Stimulated activated naive CD4-positive, alpha-beta T cell (primary cell): ENCODE data around the gene DDN.
A peak's percentile ranks its signal among the peaks of the same experiment; 100 is the strongest.

Source experiments
- DNase-seq, 6 experiments: peaks; one replicate each; lab custom pipeline; 2025; lab: John Stamatoyannopoulos, UW

The DDN gene

DNA sequence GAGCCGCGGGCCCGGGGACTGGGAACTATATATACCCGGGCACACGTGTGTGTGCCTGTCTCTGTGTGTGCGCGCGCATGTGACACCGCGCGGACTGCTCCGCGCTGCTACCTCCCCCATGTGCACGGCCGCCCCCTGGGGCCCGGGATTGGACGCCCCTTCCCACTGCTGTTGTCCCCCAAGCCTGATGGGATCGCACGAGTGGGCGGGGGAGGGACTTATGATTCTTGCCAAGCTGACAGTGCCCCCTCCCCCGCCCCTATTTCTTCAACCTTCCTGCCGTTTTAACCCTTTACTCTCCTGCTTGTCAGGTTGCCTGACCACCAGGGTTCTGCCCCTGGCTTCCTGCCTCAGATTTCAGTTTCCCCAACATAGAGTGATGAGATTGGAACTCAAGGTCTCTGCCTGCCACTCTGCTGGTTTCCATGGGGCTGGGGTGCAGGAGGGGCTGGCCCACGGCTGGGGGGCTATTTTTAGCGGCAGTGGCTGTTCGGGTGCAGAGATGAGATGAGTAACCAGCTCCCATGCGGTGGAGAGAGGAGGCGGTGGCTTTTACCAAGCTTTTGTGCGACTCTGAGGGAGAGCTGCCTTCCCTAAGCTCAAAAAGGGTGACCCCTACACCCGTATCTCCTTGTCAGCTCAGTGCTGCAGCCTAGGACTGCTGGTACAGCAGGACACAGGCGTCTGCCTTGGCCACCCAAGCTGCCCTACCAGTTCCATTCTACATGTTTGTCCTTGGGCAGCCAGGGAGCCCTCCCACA lies at the start of gene DDN:
DDN (minus strand) TSS at position 5 of the 761 bp plus-strand sequence. CDS start 88 bp downstream, outside the sequence.
- peak in 5 of 6 experiments; percentile 12 to 40 (median 29) for DNase-seq

DNA sequence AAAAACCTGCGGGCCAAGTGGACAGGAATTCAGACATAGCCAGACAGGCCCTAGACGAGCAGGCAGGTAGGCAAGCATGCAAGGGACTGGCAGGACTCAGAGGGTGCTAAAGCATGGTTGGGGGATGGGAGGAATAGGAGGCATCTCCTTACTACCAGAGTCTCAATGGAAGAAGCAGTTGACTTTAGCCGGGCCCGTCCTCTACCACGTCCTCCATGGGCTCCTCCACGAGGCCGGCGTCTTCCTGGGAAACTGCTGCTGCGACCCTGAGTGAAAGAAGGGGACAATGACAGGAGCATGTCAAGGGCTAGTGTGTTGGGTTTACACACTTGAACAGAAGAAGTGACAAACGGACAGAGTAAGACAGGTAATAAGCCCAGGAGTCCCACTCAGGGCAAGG lies 49.8 kb upstream of the DDN start:
- no peak for DNase-seq

DNA sequence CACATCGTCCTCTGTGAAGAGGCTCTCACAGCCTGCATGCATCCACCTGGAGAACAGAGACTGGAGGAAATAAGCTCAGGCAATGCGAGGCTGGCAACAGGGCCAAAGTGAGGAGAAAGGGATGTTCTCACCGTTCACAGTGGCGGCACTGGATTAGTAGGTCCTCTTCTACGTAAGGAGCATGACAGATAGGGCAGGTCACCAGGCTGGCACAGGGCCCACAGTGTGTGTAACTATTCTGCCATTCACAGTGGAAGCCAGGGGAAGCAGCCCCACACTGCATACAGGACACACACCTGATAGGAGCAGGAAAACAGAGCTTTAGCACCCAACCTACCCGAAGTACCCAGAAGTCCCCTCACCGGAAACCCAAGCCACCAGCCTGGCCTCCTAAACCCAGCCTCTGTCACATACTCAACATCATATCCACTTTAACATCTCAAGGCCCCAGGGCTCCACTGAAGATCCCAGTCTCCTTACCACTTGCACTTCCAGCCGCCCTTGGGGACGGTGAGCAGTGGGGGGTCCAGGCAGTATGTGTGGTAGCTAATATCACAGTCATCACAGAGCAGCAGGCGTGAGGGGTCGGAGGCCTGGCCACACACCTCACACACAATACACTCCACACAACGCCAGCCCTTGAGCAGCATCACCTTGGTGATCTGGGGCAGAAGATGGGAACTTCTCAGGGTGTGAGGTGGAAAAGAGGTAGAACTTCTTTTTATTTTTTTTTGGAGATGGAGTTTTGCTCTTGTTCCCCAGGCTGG lies 47.1 kb upstream of the DDN start:
- no peak for DNase-seq

DNA sequence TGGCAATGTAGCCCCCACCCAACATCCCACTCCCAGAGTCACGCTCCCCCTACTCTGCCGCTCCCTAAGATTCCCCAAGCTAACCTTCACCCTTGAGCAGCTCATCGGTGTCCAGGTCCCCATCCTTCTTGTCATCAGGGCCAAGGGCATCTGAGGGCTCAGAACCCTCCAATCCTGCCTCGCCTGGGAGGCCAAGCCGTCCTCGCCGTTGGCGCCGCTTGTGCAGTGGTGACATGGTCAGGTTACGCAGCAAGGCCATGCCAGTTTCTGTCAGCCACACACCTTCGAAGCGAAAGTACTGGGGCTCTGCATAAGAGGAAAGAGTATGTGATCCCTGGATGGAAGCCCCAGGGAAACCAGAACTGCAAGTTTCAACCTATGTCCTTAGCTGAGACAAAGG lies 45.5 kb upstream of the DDN start:
- DNase-seq: no peak

DNA sequence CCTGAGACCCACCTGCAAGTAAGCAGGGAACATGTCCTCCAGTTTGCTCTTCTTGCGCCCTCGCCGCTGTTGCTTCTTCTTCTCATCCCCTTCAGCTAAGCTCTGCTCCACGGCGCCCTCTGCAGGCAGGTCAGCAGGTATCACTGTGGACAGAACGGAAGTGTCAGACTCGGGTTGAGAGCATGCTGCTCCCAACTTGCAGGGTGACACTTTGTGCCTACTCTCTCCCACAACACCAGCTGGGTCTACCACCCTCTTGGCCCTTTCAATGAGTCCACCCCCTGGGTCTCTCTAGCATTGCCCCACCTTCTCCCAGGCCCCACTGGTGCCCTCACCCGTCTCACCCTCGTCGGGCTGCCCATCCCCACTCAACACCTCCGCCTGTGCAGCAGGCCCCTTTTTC lies 44.7 kb upstream of the DDN start:
- peak; percentile 57 to 85 (median 72) for DNase-seq

DNA sequence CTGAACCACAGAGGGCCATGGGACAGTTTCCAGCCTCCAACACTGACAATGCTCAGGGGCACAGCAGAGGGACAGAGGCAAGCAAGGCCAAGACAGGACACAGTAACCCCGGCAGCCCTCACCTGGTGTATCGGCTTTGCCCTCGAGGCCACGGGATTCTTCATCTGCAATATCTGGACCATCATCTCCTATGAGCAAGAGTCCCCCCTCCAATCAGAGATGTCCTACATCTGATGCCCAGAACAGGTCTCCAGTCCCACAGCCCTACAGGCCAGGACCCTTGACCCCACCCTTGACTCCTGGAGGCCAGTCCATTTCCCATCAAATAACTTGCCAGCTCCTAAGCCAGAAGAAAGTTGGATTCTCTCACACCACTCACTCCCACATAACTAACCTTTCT lies 44.1 kb upstream of the DDN start:
- DNase-seq: no peak

DNA sequence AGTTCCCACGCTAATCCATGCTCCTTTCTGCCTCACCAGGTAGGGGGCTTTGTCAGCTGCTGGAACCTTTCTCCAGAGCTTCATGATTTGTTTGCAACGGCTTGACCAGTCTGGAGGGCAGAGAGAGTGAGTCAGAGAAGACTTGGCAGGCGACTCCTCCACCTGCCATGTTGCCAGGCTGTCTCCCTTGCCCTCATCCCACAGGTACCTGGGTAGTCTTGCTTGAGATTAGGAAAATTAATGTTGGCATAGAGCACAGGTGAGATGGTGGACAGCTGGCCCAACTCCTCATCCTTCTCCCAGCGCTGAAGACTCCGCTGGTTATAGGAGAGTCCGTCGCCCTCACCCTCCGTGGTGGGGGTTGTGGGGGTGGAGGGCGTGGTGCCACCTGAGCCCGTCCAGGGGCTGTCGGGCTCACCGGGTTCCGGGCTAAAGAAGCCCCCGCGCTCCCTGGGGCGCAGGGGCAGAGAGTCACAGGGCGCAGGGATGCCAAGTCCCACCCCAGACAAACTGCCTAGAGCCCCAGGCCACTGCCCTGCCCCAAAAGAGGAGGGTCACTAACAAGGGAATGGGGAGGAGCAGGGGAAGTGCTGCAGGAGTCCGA lies 42.8 kb upstream of the DDN start:
- no peak for DNase-seq

DNA sequence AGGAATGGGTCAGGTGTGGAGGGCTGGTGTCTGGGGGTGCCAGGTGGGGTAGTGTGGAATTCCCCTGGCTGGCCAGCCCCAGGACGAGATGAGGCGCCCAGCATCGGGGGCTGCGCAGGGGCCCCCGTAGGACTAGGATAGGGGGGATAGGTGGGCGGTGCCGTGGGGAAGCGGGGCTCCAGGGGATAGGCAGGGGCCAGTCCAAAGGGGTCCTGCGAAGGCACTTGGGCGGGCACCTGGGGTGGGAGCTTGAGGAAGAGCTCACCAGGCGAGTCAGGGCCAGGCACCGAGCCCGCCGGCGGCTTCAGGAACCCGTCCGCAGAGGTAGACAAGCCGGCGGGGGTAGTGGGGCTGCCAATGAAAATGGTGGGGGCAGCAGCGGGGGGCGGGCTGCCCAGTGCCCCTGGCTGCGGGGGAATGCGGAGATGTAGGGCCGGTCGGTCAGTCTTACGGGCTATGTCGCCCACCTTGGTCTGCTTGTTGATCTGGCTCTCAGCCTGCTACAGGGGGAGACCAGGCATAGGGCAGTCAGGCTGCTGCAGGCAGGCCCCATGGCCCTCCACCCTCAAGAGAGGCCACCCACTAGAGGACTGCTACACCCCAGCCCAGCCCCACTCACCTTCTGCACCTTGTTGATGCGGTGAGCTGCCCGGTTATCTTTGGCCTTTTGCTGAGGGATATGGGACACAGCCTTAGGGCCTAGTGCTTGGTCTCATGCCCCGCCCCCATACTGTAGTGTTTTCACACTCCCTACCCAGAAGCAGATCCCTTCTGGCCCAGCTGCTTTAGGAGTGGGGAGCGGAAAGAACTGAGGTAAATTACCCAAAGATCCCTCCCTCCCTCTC lies 42.1 kb upstream of the DDN start:
- no peak for DNase-seq

DNA sequence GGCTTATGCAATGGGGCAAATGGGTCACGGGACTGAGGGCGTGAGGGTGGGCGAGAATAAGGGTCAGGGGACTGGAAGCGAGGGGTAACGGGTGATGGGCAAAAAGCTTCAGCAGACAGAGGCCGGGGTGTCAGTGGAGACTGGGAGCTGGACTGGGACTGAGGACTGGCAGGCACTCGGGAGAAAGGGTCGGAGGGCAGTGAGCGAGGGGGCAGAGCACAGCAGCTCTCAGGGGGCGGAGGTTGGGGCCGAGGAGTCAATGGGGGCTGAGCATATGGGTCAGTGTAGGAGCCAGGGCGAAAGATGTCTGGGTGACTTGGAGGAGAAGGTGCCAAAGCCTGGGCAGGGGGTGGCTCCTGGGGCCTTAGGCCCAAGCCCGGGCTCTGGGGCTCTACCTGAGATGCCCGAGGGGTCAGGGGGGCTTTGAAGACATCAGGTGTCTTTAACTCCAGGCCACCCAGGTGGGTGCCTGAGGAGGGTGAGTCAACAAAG lies 41.2 kb upstream of the DDN start:
- DNase-seq: no peak

DNA sequence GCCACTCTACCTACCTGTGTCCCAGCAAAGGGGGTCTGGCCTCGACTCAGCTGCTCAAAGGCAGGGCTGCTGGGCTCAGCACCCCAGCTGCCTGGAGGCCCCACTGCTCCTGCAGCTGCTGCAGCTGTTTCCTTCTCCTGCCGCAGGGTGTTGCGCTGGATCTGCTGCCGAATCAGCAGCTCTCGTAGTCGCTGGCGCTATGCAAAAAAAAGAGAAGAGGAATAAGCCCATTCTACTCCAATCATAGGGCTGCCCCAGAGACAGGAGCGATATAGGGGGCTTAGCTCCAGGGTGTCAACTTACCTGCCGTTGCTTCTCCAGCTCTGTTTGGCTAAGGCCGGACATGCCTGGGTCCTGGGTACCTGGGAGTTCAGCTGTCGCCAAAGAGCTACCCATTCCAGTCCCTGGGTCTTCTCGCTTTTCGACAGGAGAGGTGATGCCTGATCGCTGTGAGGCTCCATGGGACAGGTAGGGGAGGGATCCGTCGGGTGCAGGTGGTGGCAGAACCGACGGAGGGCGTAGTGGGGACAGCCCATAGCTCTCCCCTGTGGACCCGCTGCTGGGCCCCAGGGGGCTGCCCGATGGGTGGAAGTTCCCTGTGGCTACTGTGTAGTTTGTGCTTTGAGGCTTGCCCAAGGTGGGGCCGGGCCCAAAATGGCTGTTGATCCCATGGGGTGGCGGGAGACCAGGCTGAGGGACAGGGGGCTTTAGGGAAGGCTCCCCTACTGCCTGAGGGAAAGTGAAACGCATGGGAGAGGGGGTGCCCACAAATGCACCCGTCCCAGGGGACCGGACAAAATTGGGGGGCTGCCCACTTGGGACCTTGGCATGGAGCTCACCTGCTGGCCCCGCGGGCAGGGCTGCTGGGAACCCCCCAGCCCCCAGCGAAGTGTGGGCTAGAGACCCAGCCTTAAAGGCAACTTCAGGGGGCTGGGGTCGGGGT lies 40.5 kb upstream of the DDN start:
- DNase-seq: no peak

DNA sequence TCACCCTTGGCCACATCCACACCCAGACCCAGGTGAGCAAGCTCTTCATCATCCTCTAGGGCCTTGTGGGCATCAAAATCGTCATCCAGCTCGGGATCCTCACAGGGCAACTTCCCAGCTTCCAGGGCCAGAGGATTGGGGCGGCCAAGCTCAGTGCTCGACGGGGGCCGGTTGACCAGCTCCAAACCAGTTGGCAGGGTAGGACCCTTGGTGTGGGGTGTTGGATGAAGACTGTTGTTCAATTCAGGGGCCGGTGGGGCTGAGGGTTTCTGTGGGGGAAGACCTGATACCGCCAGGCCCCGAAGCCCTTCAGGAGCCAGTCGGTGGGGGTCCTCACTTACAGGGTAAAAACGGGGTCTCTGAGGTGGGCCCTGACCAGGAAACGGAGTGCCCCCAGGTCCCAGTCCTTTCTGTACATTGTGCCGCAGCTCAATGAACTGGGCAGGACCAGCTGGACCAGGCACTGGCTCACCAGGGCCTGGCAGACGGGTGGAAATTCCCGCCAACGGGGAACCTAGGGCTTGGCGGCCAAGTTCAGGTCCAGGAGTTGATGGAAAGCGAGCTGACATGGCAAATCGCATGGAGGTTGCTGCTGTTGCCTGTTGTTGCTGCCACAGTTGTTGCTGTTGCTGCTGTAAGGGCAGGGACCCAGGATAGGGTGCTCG lies 39.2 kb upstream of the DDN start:
- DNase-seq: no peak

DNA sequence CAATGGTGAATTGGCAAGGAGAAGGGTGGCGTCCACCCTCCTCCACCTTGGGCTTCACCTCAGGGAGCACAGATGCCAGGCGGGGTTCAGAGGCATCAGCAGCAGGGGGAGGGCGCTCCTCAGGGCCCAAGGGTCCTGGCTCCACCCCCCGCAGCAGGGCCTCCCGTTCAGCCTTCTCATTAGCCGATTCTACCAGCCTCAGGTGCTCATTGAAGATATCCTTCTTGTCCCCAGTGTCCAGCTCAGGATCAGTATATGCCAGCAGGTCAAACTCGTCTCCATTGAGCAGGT lies 38.7 kb upstream of the DDN start:
- DNase-seq: no peak

DNA sequence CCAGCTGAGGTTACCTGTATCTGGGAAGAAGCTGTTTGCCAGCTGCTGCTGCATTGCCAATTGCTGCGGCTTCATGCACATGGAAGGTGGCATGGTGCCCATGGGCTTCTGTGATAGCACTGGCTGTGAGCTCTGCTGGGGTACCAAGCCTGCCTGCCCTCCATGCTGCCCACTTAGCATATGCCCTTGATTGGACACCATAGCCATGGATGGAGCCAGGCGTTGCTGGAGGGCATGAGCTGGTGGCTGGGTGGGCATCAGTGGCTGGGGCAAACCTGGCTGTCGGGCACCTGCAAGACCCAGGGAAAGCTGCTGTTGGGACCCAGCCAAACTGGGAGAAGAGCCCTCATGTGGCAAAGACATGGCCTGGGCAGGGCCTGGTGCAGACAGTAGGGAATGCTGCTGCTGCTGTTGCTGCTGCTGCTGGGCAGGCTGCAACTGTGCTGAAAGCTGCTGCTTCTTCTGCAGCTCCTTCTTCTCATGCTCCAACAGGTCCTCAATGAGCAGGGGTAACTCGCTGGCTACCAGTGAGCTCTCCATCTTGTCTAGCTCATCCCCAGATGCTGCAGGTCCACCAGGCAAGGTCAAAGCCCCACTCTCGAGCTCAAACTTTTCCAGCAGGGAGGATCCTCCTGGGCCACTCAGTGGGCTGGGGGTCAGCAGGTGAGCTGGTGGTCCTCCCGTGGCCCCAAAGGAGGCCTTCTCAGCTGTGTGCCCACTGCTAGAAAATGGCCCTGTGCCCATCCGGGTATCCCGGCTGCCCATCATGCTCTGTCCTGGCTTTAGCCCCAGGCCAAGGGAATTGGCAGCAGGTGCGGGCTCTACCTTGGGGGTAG lies 38.2 kb upstream of the DDN start:
- no peak for DNase-seq

DNA sequence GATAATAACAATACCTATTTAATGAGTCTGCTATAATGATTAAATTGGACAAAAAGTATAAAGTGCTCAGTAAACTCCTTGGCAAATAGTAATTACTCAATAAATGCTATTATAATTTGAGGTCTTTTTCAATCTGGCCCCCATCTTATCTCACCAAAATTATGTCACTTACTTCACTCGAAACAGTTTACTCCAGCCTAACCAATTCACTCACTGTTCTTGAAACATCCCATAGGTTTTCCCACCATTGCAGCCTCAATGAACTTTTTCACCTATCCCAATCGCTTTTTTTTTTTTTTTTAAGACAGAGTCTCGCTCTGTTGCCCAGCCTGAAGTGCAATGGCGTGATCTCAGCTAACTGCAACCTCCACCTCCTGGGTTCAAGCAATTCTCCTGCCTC lies 36.9 kb upstream of the DDN start:
- DNase-seq: no peak

DNA sequence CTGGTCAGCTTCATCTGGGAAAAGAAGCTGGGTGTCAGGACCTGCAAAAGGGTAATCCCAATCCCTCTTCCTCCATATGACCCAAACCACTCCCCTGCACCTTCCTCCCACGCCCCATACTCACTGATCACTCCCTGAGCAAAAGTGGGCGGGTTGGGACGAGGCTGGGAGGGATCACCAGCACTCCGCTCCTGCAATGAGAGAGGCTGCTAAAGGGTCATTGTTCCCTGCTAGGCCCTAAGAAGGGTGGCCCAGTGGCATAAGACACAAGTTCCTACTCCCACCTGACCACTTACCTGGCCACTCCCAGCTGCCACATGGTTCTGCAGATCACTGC lies 35.1 kb upstream of the DDN start:
- no peak for DNase-seq

DNA sequence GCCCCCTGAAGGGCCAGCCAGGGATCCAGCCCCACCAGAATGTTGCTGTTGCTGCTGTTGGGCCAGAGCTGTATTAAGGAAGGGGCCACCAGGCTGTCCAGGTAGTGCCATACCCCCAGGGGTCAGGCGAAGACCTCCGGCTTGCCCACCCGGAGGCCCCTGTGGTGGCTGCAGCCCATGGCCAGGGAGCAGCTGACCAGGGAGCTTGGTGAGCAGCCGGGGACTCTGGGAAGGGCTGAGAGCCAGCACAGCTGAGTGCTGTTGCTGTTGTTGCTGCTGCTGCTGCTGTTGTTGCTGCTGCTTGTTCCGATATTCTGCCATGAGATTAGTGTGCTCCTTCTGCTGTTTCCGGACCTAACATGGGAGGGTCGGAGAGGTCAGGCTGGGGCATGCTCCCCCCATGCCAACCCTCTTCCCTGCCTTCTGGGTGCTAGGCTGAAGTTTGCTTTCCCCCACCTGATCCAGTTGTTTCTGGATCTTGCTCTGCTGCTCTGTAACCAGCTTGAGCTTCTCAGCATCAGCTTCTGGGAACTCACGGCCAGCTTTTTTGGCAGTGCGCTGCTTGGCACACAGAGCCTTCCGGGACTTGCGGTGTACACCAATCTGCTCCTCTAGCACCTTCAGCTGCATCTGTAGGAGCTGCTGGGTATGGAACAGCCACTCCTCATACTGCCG lies 34.6 kb upstream of the DDN start:
- no peak for DNase-seq

DNA sequence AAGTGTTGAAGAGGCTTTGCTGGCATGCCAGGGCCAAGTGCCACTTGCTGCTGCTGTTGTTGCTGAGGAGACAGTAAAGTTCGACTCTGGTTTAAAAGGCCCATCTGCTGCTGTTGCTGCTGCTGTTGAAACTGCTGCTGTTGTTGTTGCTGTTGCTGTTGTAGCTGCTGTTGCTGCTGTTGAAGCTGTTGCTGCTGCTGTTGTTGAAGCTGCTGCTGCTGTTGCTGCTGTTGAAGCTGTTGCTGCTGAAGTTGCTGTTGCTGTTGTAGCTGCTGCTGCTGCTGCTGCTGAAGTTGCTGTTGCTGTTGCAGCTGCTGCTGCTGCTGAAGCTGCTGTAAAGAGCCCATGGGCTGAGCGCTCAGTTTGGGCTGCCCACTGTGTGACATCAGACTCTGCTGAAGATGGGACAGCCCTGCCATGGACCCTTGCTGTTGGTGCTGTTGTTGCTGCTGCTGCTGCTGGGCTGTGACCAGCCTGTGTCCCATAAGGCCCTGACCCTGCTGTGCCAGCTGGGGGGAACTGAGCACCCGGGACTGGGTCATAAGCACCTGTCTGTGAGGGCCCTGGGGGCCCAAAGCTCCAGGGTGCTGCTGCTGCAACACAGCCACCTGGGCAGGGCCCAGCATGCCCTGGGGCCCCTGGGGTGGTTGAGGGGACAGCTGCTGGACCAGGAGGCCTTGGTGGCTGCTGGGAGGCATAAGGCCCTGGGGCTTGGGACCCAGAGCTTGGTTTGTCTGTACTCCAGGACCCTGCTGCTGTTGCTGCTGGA lies 33.7 kb upstream of the DDN start:
- DNase-seq: no peak

DNA sequence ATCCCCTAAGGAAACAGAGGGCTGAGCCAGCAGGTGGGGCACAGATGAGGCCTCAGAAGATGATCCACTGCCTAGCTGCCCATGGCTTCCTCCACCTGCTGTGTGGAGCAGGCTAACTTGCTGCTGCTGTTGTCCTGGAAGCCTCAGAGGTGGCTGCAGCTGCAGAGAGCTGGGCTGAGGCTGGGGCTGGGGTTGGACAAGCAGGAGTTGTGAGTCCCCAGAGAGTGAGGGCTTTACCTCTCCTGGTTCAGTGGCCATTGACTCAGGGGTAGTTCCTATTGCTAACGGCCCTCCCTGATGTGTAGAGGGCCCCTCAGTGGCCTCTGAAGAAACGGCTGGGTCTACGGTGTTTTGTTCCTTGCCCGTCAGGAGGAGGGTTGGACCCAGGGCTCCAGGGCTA lies 33.1 kb upstream of the DDN start:
- DNase-seq: no peak
